Osteoblast (primary cell): ENCODE measurements around the gene SERF2. TPM values are rescaled to one million over a fixed set of nuclear protein-coding genes. Genes with fewer than 3 reads are reported as not detected.
"Not testable (repeated sequence)": the region's sequence is repeated elsewhere in the genome, so short reads cannot be mapped to it uniquely, and the experiment has no call there.

Experiments used
- DNase-seq: peaks from one replicate; pipeline ENCODE4 v3.0.0; 2011; ENCODE audit warnings: low spot score, mixed read lengths; ENCODE audit not compliant: insufficient read length; ENCODE audit errors: missing footprints
- H2AFZ ChIP-seq: 2 replicates; pipeline ENCODE4 v1.6.0; 2011; ENCODE audit warnings: mild to moderate bottlenecking, low read length
- H3K27ac ChIP-seq: 2 replicates; pipeline ENCODE4 v1.5.1; 2011; ENCODE audit warnings: mild to moderate bottlenecking, low read depth, low read length, moderate library complexity
- H3K27me3 ChIP-seq: 2 replicates; pipeline ENCODE4 v1.6.0; 2012; ENCODE audit warnings: mild to moderate bottlenecking, control low read depth, inconsistent platforms, low read length, moderate library complexity; ENCODE audit not compliant: insufficient read depth
- H3K36me3 ChIP-seq: 2 replicates; pipeline ENCODE4 v1.5.1; 2011; ENCODE audit warnings: mild to moderate bottlenecking, low read length, control low read depth, moderate library complexity; ENCODE audit not compliant: insufficient read depth
- H3K4me1 ChIP-seq: 2 replicates; pipeline ENCODE4 v1.5.1; 2011; ENCODE audit warnings: mild to moderate bottlenecking, low read length, control low read depth, moderate library complexity; ENCODE audit not compliant: insufficient read depth
- H3K4me2 ChIP-seq: 2 replicates; pipeline ENCODE4 v1.6.0; 2011; ENCODE audit warnings: mild to moderate bottlenecking, low read length; ENCODE audit not compliant: insufficient read depth
- H3K4me3 ChIP-seq: fragments of 200-600 bp; sonication (generic); 3 replicates; pipeline ENCODE4 v1.5.1; 2012; ENCODE audit warnings: mild to moderate bottlenecking, low read length, inconsistent platforms; ENCODE audit not compliant: insufficient read depth
- H3K79me2 ChIP-seq: 2 replicates; pipeline ENCODE4 v1.6.0; 2012; ENCODE audit warnings: mild to moderate bottlenecking, low read length, control low read depth, inconsistent platforms; ENCODE audit not compliant: insufficient read depth
- H3K9me3 ChIP-seq: 2 replicates; pipeline ENCODE4 v1.5.1; 2011; ENCODE audit warnings: low read depth, low read length, control low read depth
- H4K20me1 ChIP-seq: 2 replicates; pipeline ENCODE4 v1.6.0; 2012; ENCODE audit warnings: mild to moderate bottlenecking, low read length, control low read depth; ENCODE audit not compliant: insufficient read depth
- total RNA-seq: library from RNA; depleted of rRNA; stranded (reverse); fragments of >200 nt; gene quantifications from 2 replicates; pipeline ENCODE4 v1.2.3, GENCODE V29; 2012
- TF ChIP-seq, protein P1 (sequence below): IDR thresholded peaks from 2 replicates; pipeline ENCODE4 v1.5.1; 2011; ENCODE audit warnings: mild to moderate bottlenecking, low read depth, low read length, moderate library complexity; ENCODE audit errors: extremely low read depth

Gene SERF2
- total RNA-seq, 1 donor = 432 TPM

DNA sequence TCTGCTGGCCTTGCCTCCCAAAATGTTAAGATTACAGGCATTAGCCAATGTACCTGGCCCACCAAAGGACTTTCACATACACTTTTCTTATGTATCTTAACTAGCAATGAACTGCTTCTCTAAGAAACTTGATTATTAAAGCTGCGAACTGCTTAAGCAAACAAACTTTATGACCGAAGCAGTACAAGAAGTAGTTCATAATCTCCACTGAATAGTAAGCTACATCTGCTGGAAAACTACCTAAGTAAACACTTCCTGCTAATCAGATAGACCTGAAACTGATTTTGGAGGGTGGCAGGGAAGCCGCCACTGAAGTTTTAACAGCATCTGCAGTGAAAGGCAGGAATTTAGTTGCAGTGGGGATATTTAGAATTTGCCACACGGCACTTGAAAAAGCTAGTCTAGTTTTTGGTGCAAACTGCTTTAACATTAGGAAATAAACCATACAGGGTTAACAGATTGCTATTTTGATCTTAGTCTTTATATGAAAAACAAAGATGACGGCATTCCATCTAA lies 16.4 kb downstream of the SERF2 start:
- Histone ChIP-seq H3K36me3 (peaks cover 88% of the 10 kb centered on the region), H3K4me2 (no peak overlapping the region), H4K20me1 (peaks cover 6% of the 10 kb centered on the region), H2AFZ (no peak overlapping the region), H3K9me3 (no peaks in the 10 kb centered on the region), H3K27ac (no peak overlapping the region), H3K27me3 (no peaks in the 10 kb centered on the region), H3K79me2 (no peaks in the 10 kb centered on the region), H3K4me1 (no peaks in the 10 kb centered on the region), H3K4me3 (no peak overlapping the region)
- DNase-seq = no peak
- TF ChIP-seq, protein P1, sequence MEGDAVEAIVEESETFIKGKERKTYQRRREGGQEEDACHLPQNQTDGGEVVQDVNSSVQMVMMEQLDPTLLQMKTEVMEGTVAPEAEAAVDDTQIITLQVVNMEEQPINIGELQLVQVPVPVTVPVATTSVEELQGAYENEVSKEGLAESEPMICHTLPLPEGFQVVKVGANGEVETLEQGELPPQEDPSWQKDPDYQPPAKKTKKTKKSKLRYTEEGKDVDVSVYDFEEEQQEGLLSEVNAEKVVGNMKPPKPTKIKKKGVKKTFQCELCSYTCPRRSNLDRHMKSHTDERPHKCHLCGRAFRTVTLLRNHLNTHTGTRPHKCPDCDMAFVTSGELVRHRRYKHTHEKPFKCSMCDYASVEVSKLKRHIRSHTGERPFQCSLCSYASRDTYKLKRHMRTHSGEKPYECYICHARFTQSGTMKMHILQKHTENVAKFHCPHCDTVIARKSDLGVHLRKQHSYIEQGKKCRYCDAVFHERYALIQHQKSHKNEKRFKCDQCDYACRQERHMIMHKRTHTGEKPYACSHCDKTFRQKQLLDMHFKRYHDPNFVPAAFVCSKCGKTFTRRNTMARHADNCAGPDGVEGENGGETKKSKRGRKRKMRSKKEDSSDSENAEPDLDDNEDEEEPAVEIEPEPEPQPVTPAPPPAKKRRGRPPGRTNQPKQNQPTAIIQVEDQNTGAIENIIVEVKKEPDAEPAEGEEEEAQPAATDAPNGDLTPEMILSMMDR = no peak

- Histone ChIP-seq H3K9me3 (no peaks in the 10 kb centered on the region), H3K36me3 (peaks cover 92% of the 10 kb centered on the region)
- TF ChIP-seq, protein P1 = no peak
Measured at GRCh38 chr15:43808960-43809678, 17.0 kb downstream of the SERF2 start.

GRCh38 chr15:43815064-43815463 lies 22.9 kb downstream of the SERF2 start:
- H3K4me3 ChIP-seq, H4K20me1 ChIP-seq, H2AFZ ChIP-seq, H3K27ac ChIP-seq, H3K27me3 ChIP-seq, H3K4me1 ChIP-seq, H3K4me2 ChIP-seq, H3K9me3 ChIP-seq, DNase-seq: not testable (repeated sequence)
- Histone ChIP-seq H3K36me3 (peaks cover 64% of the 10 kb centered on the region), H3K79me2 (peaks cover 26% of the 10 kb centered on the region)

More at GRCh38 chr15:43808960-43809678, 17.0 kb downstream of the SERF2 start:
- no peak overlapping the region for H2AFZ ChIP-seq
- no peaks in the 10 kb centered on the region for H3K27me3 ChIP-seq
- H3K4me2 ChIP-seq = no peak overlapping the region
- H3K4me1 ChIP-seq = no peaks in the 10 kb centered on the region
- no peak overlapping the region for H3K27ac ChIP-seq
- H3K79me2 ChIP-seq = no peaks in the 10 kb centered on the region
- no peak for DNase-seq
- peaks cover 6% of the 10 kb centered on the region for H4K20me1 ChIP-seq
- no peak overlapping the region for H3K4me3 ChIP-seq

- H4K20me1 ChIP-seq = peaks cover 7% of the 10 kb centered on the region
- H3K79me2 ChIP-seq = peaks cover 74% of the 10 kb centered on the region
- H3K36me3 ChIP-seq = peaks cover 12% of the 10 kb centered on the region
- no peak for DNase-seq
- no peaks in the 10 kb centered on the region for H3K27me3 ChIP-seq
- H3K4me2 ChIP-seq = no peak overlapping the region
- H3K27ac ChIP-seq = no peak overlapping the region
- no peaks in the 10 kb centered on the region for H3K9me3 ChIP-seq
- no peak overlapping the region for H3K4me3 ChIP-seq
- TF ChIP-seq, protein P1 = no peak
- peaks cover 13% of the 10 kb centered on the region for H3K4me1 ChIP-seq
- H2AFZ ChIP-seq = no peak overlapping the region
Measured at GRCh38 chr15:43821505-43821904, 29.4 kb downstream of the SERF2 start.
